ENCODE data around the gene SNX9.

The SNX9 gene

GRCh38 chr6:157893238-157893637 lies 70.2 kb downstream of the SNX9 start:
- H3K4me3 ChIP-seq (ENCODE audit: low read depth, low read length), result no peak overlapping the region
- H3K27ac ChIP-seq (ENCODE audit: extremely low read depth, low read depth, low read length), result no peak overlapping the region
- CTCF ChIA-PET, result interaction anchor here (0.6 to 2.2 kb wide), 4 partner anchors 14 to 179 kb away, joined by 3 to 10 read pairs (median 4); no protein-coding TSS in a partner anchor
- no peaks in the 10 kb centered on the region for H3K9me3 ChIP-seq (ENCODE audit: control insufficient read depth, insufficient read depth, low read depth, low read length)
- H3K4me1 ChIP-seq (ENCODE audit: control insufficient read depth, insufficient read depth, low read length), result no peaks in the 10 kb centered on the region
- TF ChIP-seq ATF2 (tag by site-specific recombination; IDR thresholded peaks at IDR 0.05; ENCODE audit: low read depth) (peak; percentile 61), ZNF791 (tag by site-specific recombination; IDR thresholded peaks at IDR 0.05) (no peak)
- peaks cover 4 to 27% of the 10 kb centered on the region in 2 experiments; a peak in 2 of 3 replicates for H3K36me3 ChIP-seq (ENCODE audit: control insufficient read depth in 2 of 2, insufficient read depth in 1 of 2, low read length in 2 of 2)
- POLR2A ChIA-PET, result interaction anchor here (0.6 kb wide), 1 partner anchor 223 kb away, joined by 4 read pairs; no protein-coding TSS in a partner anchor

- TF ChIP-seq SP2 (tag by site-specific recombination; IDR thresholded peaks at IDR 0.05) (no peak), ZNF341 (tag by site-specific recombination; IDR thresholded peaks at IDR 0.05; ENCODE audit: low read depth) (no peak), ZNF76 (tag by site-specific recombination; IDR thresholded peaks at IDR 0.05; ENCODE audit: borderline replicate concordance, low read depth) (no peak), ZNF362 (tag by site-specific recombination; IDR thresholded peaks at IDR 0.05) (no peak), ZNF548 (tag by site-specific recombination; IDR thresholded peaks at IDR 0.05) (no peak), ZNF112 (tag by site-specific recombination; IDR thresholded peaks at IDR 0.05) (no peak), ZNF473 (tag by site-specific recombination; IDR thresholded peaks at IDR 0.05) (no peak), EGR2 (tag by site-specific recombination; IDR thresholded peaks at IDR 0.05; ENCODE audit: low read depth) (no peak), BCL6B (tag by site-specific recombination; IDR thresholded peaks at IDR 0.05) (no peak), ZNF433 (tag by site-specific recombination; IDR thresholded peaks at IDR 0.05; ENCODE audit: low read depth) (no peak), BCL11A (tag by site-specific recombination; IDR thresholded peaks at IDR 0.05; ENCODE audit: low read depth) (no peak), ZNF629 (tag by site-specific recombination; IDR thresholded peaks at IDR 0.05) (no peak), BCL11B (tag by site-specific recombination; IDR thresholded peaks at IDR 0.05; ENCODE audit: low read depth) (no peak), ZBTB7A (tag by site-specific recombination; IDR thresholded peaks at IDR 0.05; ENCODE audit: low read depth) (no peak)
- H3K4me1 ChIP-seq (ENCODE audit: control insufficient read depth, insufficient read depth, low read length), result no peaks in the 10 kb centered on the region
- no peak overlapping the region for H3K27ac ChIP-seq (ENCODE audit: extremely low read depth, low read depth, low read length)
- CTCF ChIA-PET, result interaction anchor here (1.6 kb wide), 1 partner anchor 52 kb away, joined by 4 read pairs; no protein-coding TSS in a partner anchor
- H3K4me3 ChIP-seq (ENCODE audit: low read depth, low read length), result no peak overlapping the region
- POLR2A ChIA-PET, result no interaction called here
- H3K9me3 ChIP-seq (ENCODE audit: control insufficient read depth, insufficient read depth, low read depth, low read length), result no peaks in the 10 kb centered on the region
- peaks cover 4 to 32% of the 10 kb centered on the region in 2 experiments; a peak in 2 of 3 replicates for H3K36me3 ChIP-seq (ENCODE audit: control insufficient read depth in 2 of 2, insufficient read depth in 1 of 2, low read length in 2 of 2)
Observed at GRCh38 chr6:157895585-157895984, 72.5 kb downstream of the SNX9 start.

GRCh38 chr6:157896932-157897331 lies 73.9 kb downstream of the SNX9 start:
- no peaks in the 10 kb centered on the region for H3K9me3 ChIP-seq (ENCODE audit: control insufficient read depth, insufficient read depth, low read depth, low read length)
- no peaks in the 10 kb centered on the region for H3K4me1 ChIP-seq (ENCODE audit: control insufficient read depth, insufficient read depth, low read length)
- ChIA-PET POLR2A (no interaction called here), CTCF (interaction anchor here (0.6 to 1.6 kb wide), 3 partner anchors 10 to 141 kb away, joined by 3 to 4 read pairs (median 3); no protein-coding TSS in a partner anchor)
- H3K36me3 ChIP-seq (ENCODE audit: control insufficient read depth in 2 of 2, insufficient read depth in 1 of 2, low read length in 2 of 2), result peaks cover 4 to 38% of the 10 kb centered on the region in 2 experiments; a peak in 2 of 3 replicates
- no peak for TF ChIP-seq ZNF571 (tag by site-specific recombination; IDR thresholded peaks at IDR 0.05)
- no peak overlapping the region for H3K27ac ChIP-seq (ENCODE audit: extremely low read depth, low read depth, low read length)
- H3K4me3 ChIP-seq (ENCODE audit: low read depth, low read length), result no peak overlapping the region

Data from HEK293 (cell line).